ENCODE measurements around the gene DMRTC2. TPM values are rescaled to one million over a fixed set of nuclear protein-coding genes. Genes with fewer than 3 reads are reported as not detected.

The DMRTC2 gene
- total and polyA plus RNA-seq, 2 of the 13 experiments (the other 11 are each of a cell fraction or from before 2014, with no cell fraction given) = not detected

- TF ChIP-seq AHDC1 (CRISPR knock-in tag; IDR thresholded peaks at IDR 0.05; ENCODE audit: borderline replicate concordance) = peak; percentile 43; the same call in 1 of the 2 replicates
- TF ChIP-seq ZNF891 (CRISPR knock-in tag; IDR thresholded peaks at IDR 0.05) = no peak; the same call in 1 of the 2 replicates
- TF ChIP-seq ZNF761 (CRISPR knock-in tag; conservative IDR thresholded peaks at IDR 0.05) = no peak
- TF ChIP-seq IRF2 (CRISPR knock-in tag; IDR thresholded peaks at IDR 0.05) = peak; percentile 75
- peak; percentile 86 for TF ChIP-seq XRCC5 (optimal IDR thresholded peaks at IDR 0.05; ENCODE audit: low read length)
- TF ChIP-seq CHD2 (IDR thresholded peaks at IDR 0.05; ENCODE audit: low read depth, low read length) = peak; percentile 99
- peak; percentile 48 for TF ChIP-seq MED8 (CRISPR knock-in tag; IDR thresholded peaks at IDR 0.05; ENCODE audit: insufficient replicate concordance)
- TF ChIP-seq ZSCAN22 (CRISPR knock-in tag; IDR thresholded peaks at IDR 0.05) = 0 out of 2 replicates have a peak, but pooled peaks have one; percentile 31
- peak; percentile 94 for TF ChIP-seq HNRNPH1 (optimal IDR thresholded peaks at IDR 0.05; ENCODE audit: low read depth, low read length)
- TF ChIP-seq ZNF296 (CRISPR knock-in tag; conservative IDR thresholded peaks at IDR 0.05) = no peak
- peak; percentile 91 for TF ChIP-seq PCBP1 (IDR thresholded peaks at IDR 0.05; ENCODE audit: borderline replicate concordance, low read depth, low read length)
- TF ChIP-seq ZNF501 (CRISPR knock-in tag; IDR thresholded peaks at IDR 0.05) = peak; percentile 90
- peak; percentile 50 for TF ChIP-seq ZNF776 (CRISPR knock-in tag; IDR thresholded peaks at IDR 0.05)
- TF ChIP-seq, protein P1, sequence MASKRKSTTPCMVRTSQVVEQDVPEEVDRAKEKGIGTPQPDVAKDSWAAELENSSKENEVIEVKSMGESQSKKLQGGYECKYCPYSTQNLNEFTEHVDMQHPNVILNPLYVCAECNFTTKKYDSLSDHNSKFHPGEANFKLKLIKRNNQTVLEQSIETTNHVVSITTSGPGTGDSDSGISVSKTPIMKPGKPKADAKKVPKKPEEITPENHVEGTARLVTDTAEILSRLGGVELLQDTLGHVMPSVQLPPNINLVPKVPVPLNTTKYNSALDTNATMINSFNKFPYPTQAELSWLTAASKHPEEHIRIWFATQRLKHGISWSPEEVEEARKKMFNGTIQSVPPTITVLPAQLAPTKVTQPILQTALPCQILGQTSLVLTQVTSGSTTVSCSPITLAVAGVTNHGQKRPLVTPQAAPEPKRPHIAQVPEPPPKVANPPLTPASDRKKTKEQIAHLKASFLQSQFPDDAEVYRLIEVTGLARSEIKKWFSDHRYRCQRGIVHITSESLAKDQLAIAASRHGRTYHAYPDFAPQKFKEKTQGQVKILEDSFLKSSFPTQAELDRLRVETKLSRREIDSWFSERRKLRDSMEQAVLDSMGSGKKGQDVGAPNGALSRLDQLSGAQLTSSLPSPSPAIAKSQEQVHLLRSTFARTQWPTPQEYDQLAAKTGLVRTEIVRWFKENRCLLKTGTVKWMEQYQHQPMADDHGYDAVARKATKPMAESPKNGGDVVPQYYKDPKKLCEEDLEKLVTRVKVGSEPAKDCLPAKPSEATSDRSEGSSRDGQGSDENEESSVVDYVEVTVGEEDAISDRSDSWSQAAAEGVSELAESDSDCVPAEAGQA (IDR thresholded peaks at IDR 0.05; ENCODE audit: low read depth) = peak; percentile 67
- TF ChIP-seq, protein P1 (CRISPR knock-in tag; IDR thresholded peaks at IDR 0.05; ENCODE audit: borderline replicate concordance) = no peak; the same call in 1 of the 2 replicates
- TF ChIP-seq ZNF788 (CRISPR knock-in tag; IDR thresholded peaks at IDR 0.05; ENCODE audit: borderline replicate concordance) = peak; percentile 52; the same call in 1 of the 2 replicates
- TF ChIP-seq ZFP1 (CRISPR knock-in tag; IDR thresholded peaks at IDR 0.05) = peak; percentile 42; the same call in 1 of the 2 replicates
These were observed 15.0 kb downstream of the DMRTC2 start, which contains the start of gene RPS19 (continued) for GRCh38 chr19:41859618-41860418.
